SK-N-MC (cell line): Measurements from ENCODE around the gene DPEP2.

Source experiments
- EZH2 ChIP-seq: fragments of 200-600 bp; sonication (generic); IDR thresholded peaks from one replicate; pipeline ENCODE4 v1.6.1; 2017; ENCODE audit warnings: antibody characterized with exemption
- FOXP2 ChIP-seq: optimal IDR thresholded peaks from 2 replicates; pipeline ENCODE3; 2011; ENCODE audit warnings: mild to moderate bottlenecking, moderate library complexity; ENCODE audit not compliant: insufficient read depth; ENCODE audit errors: extremely low read length, control extremely low read depth

- no peak for TF ChIP-seq EZH2
- TF ChIP-seq FOXP2 = no peak
Measured at GRCh38 chr16:67992661-67993206, 6.5 kb downstream of the DPEP2 start.
